ENCODE results near the gene LCNL1. TPM values are rescaled to one million over a fixed set of nuclear protein-coding genes. Genes with fewer than 3 reads are reported as not detected.

The LCNL1 gene
- total RNA-seq, 1 experiment from 2014 or later: not detected

GRCh38 chr9:137025517-137025966 lies 42.7 kb downstream of the LCNL1 start:
- no peaks in the 10 kb centered on the region for H3K9me3 Mint-ChIP-seq (ENCODE audit: unreplicated experiment)
- TF ChIP-seq CTCF (IDR thresholded peaks at IDR 0.05; ENCODE audit: unreplicated experiment): no peak
- no peak for DNase-seq (ENCODE audit: unreplicated experiment)
- H3K36me3 Mint-ChIP-seq (ENCODE audit: insufficient read depth, unreplicated experiment): peaks cover 5% of the 10 kb centered on the region
- ChIA-PET CTCF (interaction anchor here (0.5 to 8.1 kb wide), 8 partner anchors 10 to 558 kb away, joined by 3 to 85 read pairs (median 4); partner anchors contain the start of gene SAPCD2), POLR2A (interaction anchor here (0.7 to 0.9 kb wide), 2 partner anchors 10 to 82 kb away, joined by 3 to 4 read pairs; partner anchors contain the start of gene FBXW5)
- BruUV-seq (replicated peaks): no TSS peak
- H3K27ac Mint-ChIP-seq (ENCODE audit: low read depth, unreplicated experiment): no peak overlapping the region
- H3K4me3 Mint-ChIP-seq (ENCODE audit: unreplicated experiment): no peak overlapping the region
- peaks cover 8% of the 10 kb centered on the region for H3K4me1 Mint-ChIP-seq (ENCODE audit: insufficient read depth, unreplicated experiment)
- intact Hi-C loops (cut with micrococcal nuclease): no loop called here
- H3K27me3 Mint-ChIP-seq (ENCODE audit: insufficient read depth, unreplicated experiment): no peaks in the 10 kb centered on the region

GRCh38 chr9:137026384-137026783 lies 43.6 kb downstream of the LCNL1 start:
- ChIA-PET POLR2A (interaction anchor here (1.0 to 1.3 kb wide), 3 partner anchors 9 to 226 kb away, joined by 3 to 6 read pairs (median 4); partner anchors contain the start of gene TPRN), CTCF (interaction anchor here (0.6 to 8.1 kb wide), 9 partner anchors 9 to 1163 kb away, joined by 3 to 85 read pairs (median 4); partner anchors contain the start of gene SAPCD2)
- Mint-ChIP-seq H3K4me3 (ENCODE audit: unreplicated experiment) (no peak overlapping the region), H3K27ac (ENCODE audit: low read depth, unreplicated experiment) (no peak overlapping the region), H3K36me3 (ENCODE audit: insufficient read depth, unreplicated experiment) (peaks cover 5% of the 10 kb centered on the region), H3K9me3 (ENCODE audit: unreplicated experiment) (no peaks in the 10 kb centered on the region), H3K27me3 (ENCODE audit: insufficient read depth, unreplicated experiment) (no peaks in the 10 kb centered on the region), H3K4me1 (ENCODE audit: insufficient read depth, unreplicated experiment) (peaks cover 8% of the 10 kb centered on the region)
- DNase-seq (ENCODE audit: unreplicated experiment): no peak
- TF ChIP-seq CTCF (IDR thresholded peaks at IDR 0.05; ENCODE audit: unreplicated experiment): no peak
- BruUV-seq (replicated peaks): no TSS peak
- intact Hi-C loops (cut with micrococcal nuclease): no loop called here

GRCh38 chr9:137026828-137027227 lies 44.0 kb downstream of the LCNL1 start:
- no TSS peak for BruUV-seq (replicated peaks)
- H3K36me3 Mint-ChIP-seq (ENCODE audit: insufficient read depth, unreplicated experiment): peaks cover 5% of the 10 kb centered on the region
- intact Hi-C loops (cut with micrococcal nuclease): no loop called here
- peaks cover 8% of the 10 kb centered on the region for H3K4me1 Mint-ChIP-seq (ENCODE audit: insufficient read depth, unreplicated experiment)
- no peaks in the 10 kb centered on the region for H3K9me3 Mint-ChIP-seq (ENCODE audit: unreplicated experiment)
- H3K4me3 Mint-ChIP-seq (ENCODE audit: unreplicated experiment): peak overlapping the region; percentile 74
- CTCF ChIA-PET: interaction anchor here (0.6 to 8.1 kb wide), 11 partner anchors 8 to 1163 kb away, joined by 3 to 85 read pairs (median 4); partner anchors contain the start of genes EDF1 and SAPCD2
- H3K27me3 Mint-ChIP-seq (ENCODE audit: insufficient read depth, unreplicated experiment): no peaks in the 10 kb centered on the region
- no peak overlapping the region for H3K27ac Mint-ChIP-seq (ENCODE audit: low read depth, unreplicated experiment)
- POLR2A ChIA-PET: interaction anchor here (0.7 to 1.3 kb wide), 5 partner anchors 9 to 227 kb away, joined by 3 to 6 read pairs (median 4); partner anchors contain the start of gene TPRN
- DNase-seq (ENCODE audit: unreplicated experiment): no peak
- TF ChIP-seq CTCF (IDR thresholded peaks at IDR 0.05; ENCODE audit: unreplicated experiment): no peak

- Mint-ChIP-seq H3K27ac (ENCODE audit: low read depth, unreplicated experiment) (no peak within 1 kb of the TSS), H3K4me3 (ENCODE audit: unreplicated experiment) (peak within 1 kb of the TSS; percentile 74), H3K9me3 (ENCODE audit: unreplicated experiment) (no peaks in the 10 kb centered on the region), H3K36me3 (ENCODE audit: insufficient read depth, unreplicated experiment) (peaks cover 5% of the 10 kb centered on the region), H3K4me1 (ENCODE audit: insufficient read depth, unreplicated experiment) (peaks cover 8% of the 10 kb centered on the region), H3K27me3 (ENCODE audit: insufficient read depth, unreplicated experiment) (no peaks in the 10 kb centered on the region)
- BruUV-seq (replicated peaks): no TSS peak
- TF ChIP-seq CTCF (IDR thresholded peaks at IDR 0.05; ENCODE audit: unreplicated experiment): no peak
- POLR2A ChIA-PET: interaction anchor here (0.7 to 1.9 kb wide), 6 partner anchors 8 to 227 kb away, joined by 3 to 6 read pairs (median 4); partner anchors contain the start of gene TPRN
- no peak for DNase-seq (ENCODE audit: unreplicated experiment)
- intact Hi-C loops (cut with micrococcal nuclease): no loop called here
- CTCF ChIA-PET: interaction anchor here (0.6 to 8.1 kb wide), 13 partner anchors 8 to 634 kb away, joined by 3 to 85 read pairs (median 10); partner anchors contain the start of genes EDF1 and SAPCD2
Measured at GRCh38 chr9:137027369-137028262, 44.8 kb downstream of the LCNL1 start, which contains the start of gene ABCA2. Gene ABCA2 (minus strand): TSS chr9:137028237. CDS start chr9:137028140, 97 bp downstream.
